Keratinocyte (primary cell): ENCODE measurements around the gene GEMIN2.

Source experiments
- EZH2 ChIP-seq: IDR thresholded peaks from one replicate; pipeline ENCODE4 v1.6.1; 2012; ENCODE audit warnings: inconsistent platforms, mild to moderate bottlenecking, low read length, moderate library complexity
- TF ChIP-seq, protein P1 (sequence below), 3 experiments: IDR thresholded peaks in 1 of 3; conservative IDR thresholded peaks in 1 of 3; optimal IDR thresholded peaks in 1 of 3; 2 replicates in 2 of 3; 3 replicates in 1 of 3; pipeline versions ENCODE3 to v1.5.1; 2011; ENCODE audit warnings: low read length in 3 of 3, mild to moderate bottlenecking in 3 of 3, moderate library complexity in 2 of 3, control low read depth in 1 of 3, inconsistent platforms in 1 of 3; ENCODE audit not compliant: insufficient read depth in 2 of 3; ENCODE audit errors: extremely low read depth in 1 of 3

DNA sequence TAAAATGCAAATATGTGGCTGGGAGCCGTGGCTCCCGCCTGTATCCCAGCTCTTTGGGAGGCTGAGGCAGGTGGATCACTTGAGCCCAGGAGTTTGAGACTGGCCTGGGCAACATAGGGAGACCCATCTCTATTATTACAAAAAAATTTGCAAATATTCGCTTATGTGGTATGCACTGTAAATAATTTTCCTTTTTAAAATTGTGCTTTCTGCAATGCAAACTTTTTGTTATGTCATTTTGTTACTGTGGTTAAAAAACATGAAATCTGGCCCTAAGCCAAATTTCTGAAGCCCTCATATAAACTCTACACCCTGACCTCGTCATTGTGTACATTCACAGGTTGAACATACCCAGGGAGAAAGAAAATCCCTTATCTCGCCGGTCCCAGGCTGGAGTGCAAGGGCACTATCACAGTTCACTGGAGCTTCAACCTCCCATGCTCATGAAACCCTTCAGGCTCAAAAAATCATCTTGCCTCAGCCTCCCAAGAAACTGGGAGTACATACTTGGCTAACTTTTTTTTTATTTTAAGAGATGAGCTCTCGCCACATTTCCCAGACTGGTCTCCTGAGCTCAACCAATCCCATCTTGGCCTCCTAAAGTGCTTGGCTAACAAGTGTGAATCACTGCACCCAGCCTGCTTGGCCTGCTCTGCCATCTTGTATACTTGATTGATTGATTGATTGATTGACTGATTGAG, 31.3 kb downstream of the GEMIN2 start:
- no peak for TF ChIP-seq EZH2
- TF ChIP-seq, protein P1, sequence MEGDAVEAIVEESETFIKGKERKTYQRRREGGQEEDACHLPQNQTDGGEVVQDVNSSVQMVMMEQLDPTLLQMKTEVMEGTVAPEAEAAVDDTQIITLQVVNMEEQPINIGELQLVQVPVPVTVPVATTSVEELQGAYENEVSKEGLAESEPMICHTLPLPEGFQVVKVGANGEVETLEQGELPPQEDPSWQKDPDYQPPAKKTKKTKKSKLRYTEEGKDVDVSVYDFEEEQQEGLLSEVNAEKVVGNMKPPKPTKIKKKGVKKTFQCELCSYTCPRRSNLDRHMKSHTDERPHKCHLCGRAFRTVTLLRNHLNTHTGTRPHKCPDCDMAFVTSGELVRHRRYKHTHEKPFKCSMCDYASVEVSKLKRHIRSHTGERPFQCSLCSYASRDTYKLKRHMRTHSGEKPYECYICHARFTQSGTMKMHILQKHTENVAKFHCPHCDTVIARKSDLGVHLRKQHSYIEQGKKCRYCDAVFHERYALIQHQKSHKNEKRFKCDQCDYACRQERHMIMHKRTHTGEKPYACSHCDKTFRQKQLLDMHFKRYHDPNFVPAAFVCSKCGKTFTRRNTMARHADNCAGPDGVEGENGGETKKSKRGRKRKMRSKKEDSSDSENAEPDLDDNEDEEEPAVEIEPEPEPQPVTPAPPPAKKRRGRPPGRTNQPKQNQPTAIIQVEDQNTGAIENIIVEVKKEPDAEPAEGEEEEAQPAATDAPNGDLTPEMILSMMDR (optimal IDR thresholded peaks at IDR 0.05 in 1 of 3, IDR thresholded peaks at IDR 0.05 in 1 of 3, conservative IDR thresholded peaks at IDR 0.05 in 1 of 3; ENCODE audit: extremely low read depth in 1 of 3, insufficient read depth in 2 of 3, low read length in 3 of 3), result no peak
